ENCODE data around the gene SETDB1.

SETDB1 gene

GRCh38 chr1:150972417-150972940 lies 46.3 kb downstream of the SETDB1 start (continued):
- TF ChIP-seq ZNF211 (tag by site-specific recombination; IDR thresholded peaks at IDR 0.05; ENCODE audit: low read depth): no peak
- TF ChIP-seq ZNF629 (tag by site-specific recombination; IDR thresholded peaks at IDR 0.05): no peak
- TF ChIP-seq, protein P1, sequence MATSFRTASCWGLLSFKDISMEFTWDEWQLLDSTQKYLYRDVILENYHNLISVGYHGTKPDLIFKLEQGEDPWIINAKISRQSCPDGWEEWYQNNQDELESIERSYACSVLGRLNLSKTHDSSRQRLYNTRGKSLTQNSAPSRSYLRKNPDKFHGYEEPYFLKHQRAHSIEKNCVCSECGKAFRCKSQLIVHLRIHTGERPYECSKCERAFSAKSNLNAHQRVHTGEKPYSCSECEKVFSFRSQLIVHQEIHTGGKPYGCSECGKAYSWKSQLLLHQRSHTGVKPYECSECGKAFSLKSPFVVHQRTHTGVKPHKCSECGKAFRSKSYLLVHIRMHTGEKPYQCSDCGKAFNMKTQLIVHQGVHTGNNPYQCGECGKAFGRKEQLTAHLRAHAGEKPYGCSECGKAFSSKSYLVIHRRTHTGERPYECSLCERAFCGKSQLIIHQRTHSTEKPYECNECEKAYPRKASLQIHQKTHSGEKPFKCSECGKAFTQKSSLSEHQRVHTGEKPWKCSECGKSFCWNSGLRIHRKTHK (tag by site-specific recombination; IDR thresholded peaks at IDR 0.05): no peak
- TF ChIP-seq ZFP3 (tag by site-specific recombination; IDR thresholded peaks at IDR 0.05; ENCODE audit: low read depth): no peak
- no peak for TF ChIP-seq ZBTB21 (tag by site-specific recombination; IDR thresholded peaks at IDR 0.05)
- no peak for TF ChIP-seq SP2 (tag by site-specific recombination; IDR thresholded peaks at IDR 0.05)

DNA sequence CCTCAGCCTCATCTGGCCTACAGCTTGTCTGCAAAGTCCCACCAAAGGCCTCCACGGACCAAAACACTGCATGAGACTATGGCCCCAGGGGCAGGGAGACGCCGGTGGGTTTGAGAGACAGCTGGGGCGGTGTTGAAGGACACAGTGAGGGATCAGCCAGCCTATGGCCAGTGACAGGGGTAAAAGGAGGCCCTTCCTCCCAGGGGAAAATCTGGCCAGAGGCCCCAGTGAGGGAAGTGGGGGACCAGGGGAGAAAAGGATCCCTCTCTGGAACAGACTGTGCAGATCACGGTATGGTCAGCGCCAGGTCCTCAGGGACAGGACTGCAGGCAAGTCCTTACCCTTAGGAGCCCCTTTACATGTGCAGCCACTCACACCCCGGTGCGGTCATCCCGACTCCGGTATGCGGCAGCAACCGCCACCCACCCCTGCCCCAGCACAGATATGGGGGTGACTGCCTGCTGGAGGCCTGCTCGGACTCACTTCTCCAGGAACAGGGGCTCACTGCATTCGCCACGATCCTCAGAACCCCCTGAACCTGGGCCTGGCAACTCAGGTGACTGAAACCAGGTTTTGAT lies 47.2 kb downstream of the SETDB1 start:
- TF ChIP-seq ZBTB48 (tag by site-specific recombination; IDR thresholded peaks at IDR 0.05): 0 out of 2 replicates have a peak, but pooled peaks have one; percentile 12
- TF ChIP-seq, protein P2, sequence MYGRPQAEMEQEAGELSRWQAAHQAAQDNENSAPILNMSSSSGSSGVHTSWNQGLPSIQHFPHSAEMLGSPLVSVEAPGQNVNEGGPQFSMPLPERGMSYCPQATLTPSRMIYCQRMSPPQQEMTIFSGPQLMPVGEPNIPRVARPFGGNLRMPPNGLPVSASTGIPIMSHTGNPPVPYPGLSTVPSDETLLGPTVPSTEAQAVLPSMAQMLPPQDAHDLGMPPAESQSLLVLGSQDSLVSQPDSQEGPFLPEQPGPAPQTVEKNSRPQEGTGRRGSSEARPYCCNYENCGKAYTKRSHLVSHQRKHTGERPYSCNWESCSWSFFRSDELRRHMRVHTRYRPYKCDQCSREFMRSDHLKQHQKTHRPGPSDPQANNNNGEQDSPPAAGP (tag by site-specific recombination; IDR thresholded peaks at IDR 0.05): 0 out of 2 replicates have a peak, but pooled peaks have one; percentile 17
- peak; percentile 52; the same call in 1 of the 2 replicates for TF ChIP-seq ZNF341 (tag by site-specific recombination; IDR thresholded peaks at IDR 0.05; ENCODE audit: low read depth)
- no peak for TF ChIP-seq ZNF660 (tag by site-specific recombination; IDR thresholded peaks at IDR 0.05)
- TF ChIP-seq, protein P3, sequence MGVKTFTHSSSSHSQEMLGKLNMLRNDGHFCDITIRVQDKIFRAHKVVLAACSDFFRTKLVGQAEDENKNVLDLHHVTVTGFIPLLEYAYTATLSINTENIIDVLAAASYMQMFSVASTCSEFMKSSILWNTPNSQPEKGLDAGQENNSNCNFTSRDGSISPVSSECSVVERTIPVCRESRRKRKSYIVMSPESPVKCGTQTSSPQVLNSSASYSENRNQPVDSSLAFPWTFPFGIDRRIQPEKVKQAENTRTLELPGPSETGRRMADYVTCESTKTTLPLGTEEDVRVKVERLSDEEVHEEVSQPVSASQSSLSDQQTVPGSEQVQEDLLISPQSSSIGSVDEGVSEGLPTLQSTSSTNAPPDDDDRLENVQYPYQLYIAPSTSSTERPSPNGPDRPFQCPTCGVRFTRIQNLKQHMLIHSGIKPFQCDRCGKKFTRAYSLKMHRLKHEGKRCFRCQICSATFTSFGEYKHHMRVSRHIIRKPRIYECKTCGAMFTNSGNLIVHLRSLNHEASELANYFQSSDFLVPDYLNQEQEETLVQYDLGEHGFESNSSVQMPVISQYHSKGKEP (tag by site-specific recombination; IDR thresholded peaks at IDR 0.05): no peak
- no peak for TF ChIP-seq ZNF48 (tag by site-specific recombination; IDR thresholded peaks at IDR 0.05)
- TF ChIP-seq ZBTB26 (tag by site-specific recombination; optimal IDR thresholded peaks at IDR 0.05): no peak
- 0 out of 2 replicates have a peak, but pooled peaks have one; percentile 63 for TF ChIP-seq ZBTB20 (tag by site-specific recombination; IDR thresholded peaks at IDR 0.05)
- TF ChIP-seq INSM2 (tag by site-specific recombination; IDR thresholded peaks at IDR 0.05): no peak
- TF ChIP-seq ZNF398 (tag by site-specific recombination; IDR thresholded peaks at IDR 0.05): peak; percentile 66
- ChIA-PET POLR2A (interaction anchor here (1.0 to 1.7 kb wide), 5 partner anchors 8 to 97 kb away, joined by 3 to 9 read pairs (median 3); partner anchors contain the start of genes ARNT and MINDY1), CTCF (interaction anchor here (1.4 kb wide), 1 partner anchor 22 kb away, joined by 5 read pairs; no protein-coding TSS in a partner anchor)
- peak overlapping the region; percentile 81 for H3K27ac ChIP-seq (ENCODE audit: extremely low read depth, low read depth, low read length)
- peaks cover 0 to 12% of the 10 kb centered on the region in 2 experiments; a peak in 2 of 3 replicates for H3K36me3 ChIP-seq (ENCODE audit: control insufficient read depth in 2 of 2, insufficient read depth in 1 of 2, low read length in 2 of 2)
- peak overlapping the region; percentile 82 for H3K4me3 ChIP-seq (ENCODE audit: low read depth, low read length)
- no peaks in the 10 kb centered on the region for H3K9me3 ChIP-seq (ENCODE audit: control insufficient read depth, insufficient read depth, low read depth, low read length)
- peaks cover 26% of the 10 kb centered on the region for H3K4me1 ChIP-seq (ENCODE audit: control insufficient read depth, insufficient read depth, low read length)

Data from HEK293 (cell line).